ENCODE measurements around the gene DUSP9.
A peak's percentile ranks its signal among the peaks of the same experiment; 100 is the strongest.

DNA sequence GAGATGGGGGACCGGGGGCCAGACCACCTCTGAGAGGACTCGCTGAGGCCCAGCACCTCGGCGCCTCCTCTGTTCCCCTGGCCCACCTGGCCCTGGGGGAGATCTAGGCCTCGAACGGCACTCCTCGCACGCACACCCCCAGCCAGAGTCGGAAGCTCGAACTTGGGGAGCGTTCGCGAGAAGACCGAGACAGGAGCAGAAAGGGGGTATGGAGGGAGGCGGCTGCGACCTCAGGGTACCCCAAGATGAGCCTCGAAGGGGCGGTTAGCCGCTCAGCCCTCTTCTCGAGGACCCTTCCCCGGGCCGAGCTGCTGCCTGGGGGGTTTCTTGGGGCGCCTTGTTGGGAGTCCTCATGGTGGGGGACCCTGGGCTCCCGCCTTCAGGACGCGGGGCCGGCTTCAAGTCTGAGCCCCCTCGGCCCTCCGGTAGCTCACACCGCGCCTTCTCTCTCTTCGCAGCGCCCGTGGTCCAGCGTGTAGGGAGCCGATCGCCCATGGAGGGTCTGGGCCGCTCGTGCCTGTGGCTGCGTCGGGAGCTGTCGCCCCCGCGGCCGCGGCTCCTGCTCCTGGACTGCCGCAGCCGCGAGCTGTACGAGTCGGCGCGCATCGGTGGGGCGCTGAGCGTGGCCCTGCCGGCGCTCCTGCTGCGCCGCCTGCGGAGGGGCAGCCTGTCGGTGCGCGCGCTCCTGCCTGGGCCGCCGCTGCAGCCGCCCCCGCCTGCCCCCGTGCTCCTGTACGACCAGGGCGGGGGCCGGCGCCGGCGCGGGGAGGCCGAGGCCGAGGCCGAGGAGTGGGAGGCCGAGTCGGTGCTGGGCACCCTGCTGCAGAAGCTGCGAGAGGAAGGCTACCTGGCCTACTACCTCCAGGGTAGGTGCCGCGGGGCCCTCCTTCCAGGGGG lies 706 bp downstream of the DUSP9 start:
- TF ChIP-seq CTCF (IDR thresholded peaks at IDR 0.05): no peak
- TF ChIP-seq EZH2 (IDR thresholded peaks at IDR 0.05): peak; percentile 85
